ENCODE measurements around the gene UBE2U. TPM values are rescaled to one million over a fixed set of nuclear protein-coding genes. Genes with fewer than 3 reads are reported as not detected.

UBE2U gene
- total and polyA plus RNA-seq, 12 donors, result not detected

DNA sequence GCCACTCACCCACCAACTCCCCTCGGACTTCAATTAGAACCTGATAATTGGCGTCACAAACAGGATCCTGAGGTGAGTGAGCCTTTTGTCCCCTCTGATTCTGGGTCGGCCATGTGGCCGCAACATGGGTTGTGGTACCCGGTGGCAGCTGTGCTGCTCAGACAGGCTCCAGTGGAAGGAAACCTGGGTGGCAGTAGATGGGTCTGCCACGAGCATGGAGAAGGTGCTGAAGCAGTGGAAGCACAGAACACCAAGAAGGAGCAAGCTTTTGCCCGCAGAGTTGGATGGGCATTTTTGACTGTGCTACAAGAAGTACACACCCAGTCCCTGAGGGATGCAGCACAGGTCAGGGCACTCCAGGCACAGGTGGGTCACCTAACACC is 16.5 kb upstream of the UBE2U start:
- no peaks in the 10 kb centered on the region for H3K9me3 ChIP-seq (replicated peaks in 1 of 3)
- H3K4me3 ChIP-seq, result no peak overlapping the region
- no peak for DNase-seq
- no peak overlapping the region for H3K27ac ChIP-seq
- TF ChIP-seq, protein P1, sequence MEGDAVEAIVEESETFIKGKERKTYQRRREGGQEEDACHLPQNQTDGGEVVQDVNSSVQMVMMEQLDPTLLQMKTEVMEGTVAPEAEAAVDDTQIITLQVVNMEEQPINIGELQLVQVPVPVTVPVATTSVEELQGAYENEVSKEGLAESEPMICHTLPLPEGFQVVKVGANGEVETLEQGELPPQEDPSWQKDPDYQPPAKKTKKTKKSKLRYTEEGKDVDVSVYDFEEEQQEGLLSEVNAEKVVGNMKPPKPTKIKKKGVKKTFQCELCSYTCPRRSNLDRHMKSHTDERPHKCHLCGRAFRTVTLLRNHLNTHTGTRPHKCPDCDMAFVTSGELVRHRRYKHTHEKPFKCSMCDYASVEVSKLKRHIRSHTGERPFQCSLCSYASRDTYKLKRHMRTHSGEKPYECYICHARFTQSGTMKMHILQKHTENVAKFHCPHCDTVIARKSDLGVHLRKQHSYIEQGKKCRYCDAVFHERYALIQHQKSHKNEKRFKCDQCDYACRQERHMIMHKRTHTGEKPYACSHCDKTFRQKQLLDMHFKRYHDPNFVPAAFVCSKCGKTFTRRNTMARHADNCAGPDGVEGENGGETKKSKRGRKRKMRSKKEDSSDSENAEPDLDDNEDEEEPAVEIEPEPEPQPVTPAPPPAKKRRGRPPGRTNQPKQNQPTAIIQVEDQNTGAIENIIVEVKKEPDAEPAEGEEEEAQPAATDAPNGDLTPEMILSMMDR (IDR thresholded peaks at IDR 0.05), result no peak
- TF ChIP-seq POLR2A (IDR thresholded peaks at IDR 0.05), result no peak
- intact Hi-C loops (cut with DNase I), result no loop called here
- 82 to 87% (median 85%) methylated on average over 6 to 7 of the region's 7 CpGs for WGBS, 4 donors
- no peaks in the 10 kb centered on the region for H3K36me3 ChIP-seq (replicated peaks in 1 of 2)
- peaks cover 0 to 2% of the 10 kb centered on the region in 2 donors for H3K4me1 ChIP-seq (replicated peaks in 1 of 2)
- H3K27me3 ChIP-seq, result no peaks in the 10 kb centered on the region

DNA sequence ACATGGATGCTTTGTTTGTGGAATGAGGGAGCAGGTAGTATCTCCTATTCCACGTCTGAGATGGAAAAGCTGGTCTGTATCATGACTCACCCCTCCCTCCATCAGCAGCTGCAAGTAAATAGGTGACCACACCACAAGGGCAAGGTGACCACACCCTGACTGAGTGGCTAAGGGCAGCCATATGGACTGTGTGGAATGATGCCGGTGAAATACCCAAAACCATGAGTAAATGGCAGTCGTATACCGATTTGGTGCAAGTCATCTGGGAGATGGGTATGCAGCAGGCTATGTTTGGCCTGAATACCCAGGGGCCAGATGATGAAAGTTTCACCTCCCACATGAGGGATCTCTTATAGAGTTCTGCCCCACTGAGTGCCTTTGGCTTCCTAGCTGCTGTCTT is 15.8 kb upstream of the UBE2U start:
- TF ChIP-seq POLR2A (IDR thresholded peaks at IDR 0.05), result no peak
- TF ChIP-seq, protein P1 (IDR thresholded peaks at IDR 0.05), result no peak
- peaks cover 0 to 2% of the 10 kb centered on the region in 2 donors for H3K4me1 ChIP-seq (replicated peaks in 1 of 2)

DNA sequence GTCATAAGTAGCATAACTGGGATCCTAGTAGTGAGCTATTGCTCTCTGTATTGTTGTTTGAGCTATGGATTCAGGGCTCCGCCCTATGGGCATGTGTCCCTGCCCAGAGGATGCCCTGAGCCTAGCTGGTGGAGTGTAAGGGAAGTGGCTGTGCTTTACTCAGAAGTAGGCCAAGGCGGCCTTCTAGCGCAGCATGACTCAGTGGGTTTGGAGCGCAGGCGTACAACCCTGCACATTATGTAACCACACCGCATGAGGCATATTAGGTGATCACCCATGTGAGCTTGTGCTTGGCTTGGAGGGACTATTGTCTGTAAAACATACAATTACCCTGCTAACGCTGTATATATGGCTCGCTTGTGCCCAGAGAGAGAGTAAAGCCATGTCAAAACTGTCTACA is 11.1 kb upstream of the UBE2U start:
- H3K4me3 ChIP-seq, result no peak overlapping the region
- H3K27ac ChIP-seq, result no peak overlapping the region
- no peaks in the 10 kb centered on the region for H3K9me3 ChIP-seq (replicated peaks in 1 of 3)
- H3K4me1 ChIP-seq (replicated peaks in 1 of 2), result no peaks in the 10 kb centered on the region
- DNase-seq, result peak in 5 of 7 donors; percentile 42 to 51 (median 49)
- no peaks in the 10 kb centered on the region for H3K36me3 ChIP-seq (replicated peaks in 1 of 2)
- TF ChIP-seq, protein P1 (IDR thresholded peaks at IDR 0.05), result no peak
- no peak for TF ChIP-seq POLR2A (IDR thresholded peaks at IDR 0.05)
- no peaks in the 10 kb centered on the region for H3K27me3 ChIP-seq
- WGBS, 4 donors, result 89 to 98% (median 95%) methylated on average over 6 to 8 of the region's 8 CpGs
- intact Hi-C loops (cut with DNase I), result no loop called here

More for the DNA sequence above, 15.8 kb upstream of the UBE2U start:
- no peak overlapping the region for H3K4me3 ChIP-seq
- no peaks in the 10 kb centered on the region for H3K27me3 ChIP-seq
- no peak for DNase-seq
- 80 to 97% (median 93%) methylated on average over 4 of the region's 4 CpGs for WGBS, 4 donors
- H3K9me3 ChIP-seq (replicated peaks in 1 of 3), result no peaks in the 10 kb centered on the region
- H3K27ac ChIP-seq, result no peak overlapping the region
- no peaks in the 10 kb centered on the region for H3K36me3 ChIP-seq (replicated peaks in 1 of 2)
- intact Hi-C loops (cut with DNase I), result no loop called here

DNA sequence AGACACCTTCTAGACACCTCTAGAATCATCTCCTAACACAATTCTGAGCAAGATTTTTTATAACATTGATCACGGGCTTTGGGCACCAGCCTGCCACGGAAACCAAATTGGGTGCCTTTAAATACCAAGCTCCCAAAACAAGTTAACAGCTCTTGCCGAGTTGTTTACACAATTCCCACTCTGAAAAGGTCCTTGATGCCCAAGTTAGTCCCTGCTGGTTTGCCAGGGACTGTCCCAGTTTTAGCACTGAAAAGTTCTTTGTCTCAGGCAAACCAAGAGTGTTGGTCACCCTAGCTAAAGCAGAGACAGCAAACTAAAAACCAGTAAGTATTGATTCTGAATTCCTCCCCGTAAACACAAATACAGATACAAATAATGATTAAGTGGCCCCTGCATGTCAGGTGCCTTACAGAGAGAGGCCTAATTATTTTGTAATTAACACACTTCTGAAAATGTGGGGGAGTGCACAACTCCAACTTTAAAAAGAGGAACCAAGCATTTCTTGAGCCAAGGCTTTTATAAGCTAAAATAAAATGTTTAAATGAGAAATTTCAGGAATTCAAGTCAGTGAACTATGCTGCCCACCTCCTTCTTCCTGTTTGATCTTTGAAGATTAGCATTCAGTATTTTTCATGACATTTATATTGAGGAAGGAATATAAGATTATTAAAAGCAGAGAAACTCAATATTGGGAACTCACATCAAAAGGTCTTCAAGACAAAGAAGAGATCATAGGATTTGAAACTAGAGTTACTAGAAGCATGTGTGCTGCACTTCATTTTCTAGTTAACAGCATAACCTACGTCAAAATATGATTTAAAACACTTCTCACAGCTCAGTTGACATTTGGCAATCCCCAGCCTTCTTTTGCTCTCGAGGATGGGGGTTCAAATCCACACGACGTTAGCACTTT is 9.0 kb upstream of the UBE2U start:
- Histone ChIP-seq H3K36me3 (replicated peaks in 1 of 2) (no peaks in the 10 kb centered on the region), H3K9me3 (replicated peaks in 1 of 3) (no peaks in the 10 kb centered on the region), H3K27ac (no peak overlapping the region), H3K4me1 (replicated peaks in 1 of 2) (no peaks in the 10 kb centered on the region), H3K4me3 (no peak overlapping the region), H3K27me3 (no peaks in the 10 kb centered on the region)
- intact Hi-C loops (cut with DNase I), result no loop called here
- no peak for DNase-seq
- no peak for TF ChIP-seq POLR2A (IDR thresholded peaks at IDR 0.05)
- TF ChIP-seq, protein P1 (IDR thresholded peaks at IDR 0.05), result no peak
- WGBS, 4 donors, result 66 to 75% (median 69%) methylated on average over 8 of the region's 8 CpGs

Data from adrenal gland (tissue), 12 donors.